ENCODE results near the gene EPN3.

The EPN3 gene

GRCh38 chr17:50546701-50547034 lies 14.1 kb downstream of the EPN3 start:
- peak overlapping the region; percentile 92 for H3K4me2 ChIP-seq (ENCODE audit: low read length)
- no peaks in the 10 kb centered on the region for H3K9me3 ChIP-seq (replicated peaks; ENCODE audit: low read length)
- no peaks in the 10 kb centered on the region for H3K27me3 ChIP-seq (ENCODE audit: control insufficient read depth, insufficient read depth, low read length)
- peaks cover 25% of the 10 kb centered on the region for H3K4me1 ChIP-seq (ENCODE audit: control insufficient read depth, insufficient read depth, low read length)
- H3K9ac ChIP-seq (ENCODE audit: low read depth, low read length) = no peak overlapping the region
- H3K4me3 ChIP-seq (ENCODE audit: low read length) = no peak overlapping the region
- H3K36me3 ChIP-seq (ENCODE audit: insufficient read depth, low read length) = peaks cover 26% of the 10 kb centered on the region

- Histone ChIP-seq H3K4me3 (ENCODE audit: low read length) (peak within 1 kb of the TSS; percentile 76), H3K4me2 (ENCODE audit: low read length) (peak within 1 kb of the TSS; percentile 92), H3K9ac (ENCODE audit: low read depth, low read length) (peak within 1 kb of the TSS; percentile 84), H3K9me3 (replicated peaks; ENCODE audit: low read length) (no peaks in the 10 kb centered on the region), H3K4me1 (ENCODE audit: control insufficient read depth, insufficient read depth, low read length) (peaks cover 23% of the 10 kb centered on the region), H3K36me3 (ENCODE audit: insufficient read depth, low read length) (peaks cover 29% of the 10 kb centered on the region), H3K27me3 (ENCODE audit: control insufficient read depth, insufficient read depth, low read length) (no peaks in the 10 kb centered on the region)
Measured at GRCh38 chr17:50547035-50547735, 14.7 kb downstream of the EPN3 start, which contains the start of gene SPATA20. Gene SPATA20, plus strand, starts transcription at chr17:50547174. Its CDS starts 35 bp downstream, at chr17:50547209.

GRCh38 chr17:50547736-50548083 lies 15.2 kb downstream of the EPN3 start:
- Histone ChIP-seq H3K27me3 (ENCODE audit: control insufficient read depth, insufficient read depth, low read length) (no peaks in the 10 kb centered on the region), H3K4me2 (ENCODE audit: low read length) (peak overlapping the region; percentile 92), H3K36me3 (ENCODE audit: insufficient read depth, low read length) (peaks cover 29% of the 10 kb centered on the region), H3K9ac (ENCODE audit: low read depth, low read length) (peak overlapping the region; percentile 84), H3K9me3 (replicated peaks; ENCODE audit: low read length) (no peaks in the 10 kb centered on the region), H3K4me3 (ENCODE audit: low read length) (peak overlapping the region; percentile 76), H3K4me1 (ENCODE audit: control insufficient read depth, insufficient read depth, low read length) (peaks cover 17% of the 10 kb centered on the region)

GRCh38 chr17:50548831-50549230 lies 16.3 kb downstream of the EPN3 start:
- Histone ChIP-seq H3K4me2 (ENCODE audit: low read length) (no peak overlapping the region), H3K36me3 (ENCODE audit: insufficient read depth, low read length) (peaks cover 34% of the 10 kb centered on the region)

GRCh38 chr17:50549256-50549941 lies 16.9 kb downstream of the EPN3 start:
- Histone ChIP-seq H3K27me3 (ENCODE audit: control insufficient read depth, insufficient read depth, low read length) (no peaks in the 10 kb centered on the region), H3K36me3 (ENCODE audit: insufficient read depth, low read length) (peaks cover 34% of the 10 kb centered on the region), H3K4me1 (ENCODE audit: control insufficient read depth, insufficient read depth, low read length) (peaks cover 10% of the 10 kb centered on the region), H3K9ac (ENCODE audit: low read depth, low read length) (no peak overlapping the region), H3K9me3 (replicated peaks; ENCODE audit: low read length) (no peaks in the 10 kb centered on the region), H3K4me2 (ENCODE audit: low read length) (no peak overlapping the region), H3K4me3 (ENCODE audit: low read length) (no peak overlapping the region)

More at GRCh38 chr17:50548831-50549230, 16.3 kb downstream of the EPN3 start:
- no peak overlapping the region for H3K9ac ChIP-seq (ENCODE audit: low read depth, low read length)
- no peaks in the 10 kb centered on the region for H3K9me3 ChIP-seq (replicated peaks; ENCODE audit: low read length)
- H3K27me3 ChIP-seq (ENCODE audit: control insufficient read depth, insufficient read depth, low read length) = no peaks in the 10 kb centered on the region
- peaks cover 10% of the 10 kb centered on the region for H3K4me1 ChIP-seq (ENCODE audit: control insufficient read depth, insufficient read depth, low read length)
- no peak overlapping the region for H3K4me3 ChIP-seq (ENCODE audit: low read length)

GRCh38 chr17:50549969-50550368 lies 17.4 kb downstream of the EPN3 start:
- Histone ChIP-seq H3K36me3 (ENCODE audit: insufficient read depth, low read length) (peaks cover 34% of the 10 kb centered on the region), H3K9ac (ENCODE audit: low read depth, low read length) (no peak overlapping the region), H3K27me3 (ENCODE audit: control insufficient read depth, insufficient read depth, low read length) (no peaks in the 10 kb centered on the region), H3K9me3 (replicated peaks; ENCODE audit: low read length) (no peaks in the 10 kb centered on the region), H3K4me3 (ENCODE audit: low read length) (no peak overlapping the region), H3K4me2 (ENCODE audit: low read length) (no peak overlapping the region), H3K4me1 (ENCODE audit: control insufficient read depth, insufficient read depth, low read length) (peaks cover 10% of the 10 kb centered on the region)

GRCh38 chr17:50550661-50551432 lies 18.3 kb downstream of the EPN3 start:
- no peak overlapping the region for H3K4me3 ChIP-seq (ENCODE audit: low read length)
- peaks cover 37% of the 10 kb centered on the region for H3K36me3 ChIP-seq (ENCODE audit: insufficient read depth, low read length)
- no peak overlapping the region for H3K9ac ChIP-seq (ENCODE audit: low read depth, low read length)
- no peak overlapping the region for H3K4me2 ChIP-seq (ENCODE audit: low read length)
- H3K9me3 ChIP-seq (replicated peaks; ENCODE audit: low read length) = no peaks in the 10 kb centered on the region
- peaks cover 10% of the 10 kb centered on the region for H3K4me1 ChIP-seq (ENCODE audit: control insufficient read depth, insufficient read depth, low read length)
- H3K27me3 ChIP-seq (ENCODE audit: control insufficient read depth, insufficient read depth, low read length) = no peaks in the 10 kb centered on the region

- Histone ChIP-seq H3K9ac (ENCODE audit: low read depth, low read length) (no peak overlapping the region), H3K27me3 (ENCODE audit: control insufficient read depth, insufficient read depth, low read length) (no peaks in the 10 kb centered on the region), H3K4me1 (ENCODE audit: control insufficient read depth, insufficient read depth, low read length) (peaks cover 10% of the 10 kb centered on the region), H3K4me3 (ENCODE audit: low read length) (no peak overlapping the region), H3K9me3 (replicated peaks; ENCODE audit: low read length) (no peaks in the 10 kb centered on the region), H3K36me3 (ENCODE audit: insufficient read depth, low read length) (peaks cover 43% of the 10 kb centered on the region), H3K4me2 (ENCODE audit: low read length) (no peak overlapping the region)
Measured at GRCh38 chr17:50551433-50551815, 18.9 kb downstream of the EPN3 start.

GRCh38 chr17:50551884-50552283 lies 19.3 kb downstream of the EPN3 start:
- Histone ChIP-seq H3K4me3 (ENCODE audit: low read length) (no peak overlapping the region), H3K27me3 (ENCODE audit: control insufficient read depth, insufficient read depth, low read length) (no peaks in the 10 kb centered on the region), H3K4me1 (ENCODE audit: control insufficient read depth, insufficient read depth, low read length) (peaks cover 10% of the 10 kb centered on the region), H3K4me2 (ENCODE audit: low read length) (no peak overlapping the region), H3K9ac (ENCODE audit: low read depth, low read length) (no peak overlapping the region), H3K36me3 (ENCODE audit: insufficient read depth, low read length) (peaks cover 44% of the 10 kb centered on the region), H3K9me3 (replicated peaks; ENCODE audit: low read length) (no peaks in the 10 kb centered on the region)

- Histone ChIP-seq H3K9me3 (replicated peaks; ENCODE audit: low read length) (no peaks in the 10 kb centered on the region), H3K36me3 (ENCODE audit: insufficient read depth, low read length) (peaks cover 37% of the 10 kb centered on the region), H3K27me3 (ENCODE audit: control insufficient read depth, insufficient read depth, low read length) (peaks cover 11% of the 10 kb centered on the region), H3K9ac (ENCODE audit: low read depth, low read length) (no peak overlapping the region), H3K4me3 (ENCODE audit: low read length) (no peak overlapping the region), H3K4me1 (ENCODE audit: control insufficient read depth, insufficient read depth, low read length) (no peaks in the 10 kb centered on the region), H3K4me2 (ENCODE audit: low read length) (no peak overlapping the region)
Measured at GRCh38 chr17:50554201-50554600, 21.7 kb downstream of the EPN3 start.

GRCh38 chr17:50556803-50557202 lies 24.3 kb downstream of the EPN3 start:
- no peak overlapping the region for H3K9ac ChIP-seq (ENCODE audit: low read depth, low read length)
- no peak overlapping the region for H3K4me2 ChIP-seq (ENCODE audit: low read length)

More at GRCh38 chr17:50556803-50557202, 24.3 kb downstream of the EPN3 start:
- peaks cover 9% of the 10 kb centered on the region for H3K4me1 ChIP-seq (ENCODE audit: control insufficient read depth, insufficient read depth, low read length)
- H3K27me3 ChIP-seq (ENCODE audit: control insufficient read depth, insufficient read depth, low read length) = peaks cover 22% of the 10 kb centered on the region
- peaks cover 17% of the 10 kb centered on the region for H3K36me3 ChIP-seq (ENCODE audit: insufficient read depth, low read length)
- no peak overlapping the region for H3K4me3 ChIP-seq (ENCODE audit: low read length)
- H3K9me3 ChIP-seq (replicated peaks; ENCODE audit: low read length) = no peaks in the 10 kb centered on the region
